OCI-LY7 (cell line): ENCODE data around the gene GOLIM4.

Experiments used
- CTCF ChIP-seq: fragments of 200-600 bp; sonication (generic); conservative IDR thresholded peaks from 2 replicates; pipeline ENCODE4 v1.5.1; 2014; ENCODE audit warnings: mild to moderate bottlenecking, antibody characterized with exemption, low read length, moderate library complexity, mixed read lengths
- EZH2phosphoT487 ChIP-seq: fragments of 200-600 bp; sonication (generic); IDR thresholded peaks from 2 replicates; pipeline ENCODE4 v1.6.1; 2018; ENCODE audit warnings: low read depth, borderline replicate concordance, mild to moderate bottlenecking, mixed run types, antibody characterized with exemption, low read length, moderate library complexity, mixed read lengths

DNA sequence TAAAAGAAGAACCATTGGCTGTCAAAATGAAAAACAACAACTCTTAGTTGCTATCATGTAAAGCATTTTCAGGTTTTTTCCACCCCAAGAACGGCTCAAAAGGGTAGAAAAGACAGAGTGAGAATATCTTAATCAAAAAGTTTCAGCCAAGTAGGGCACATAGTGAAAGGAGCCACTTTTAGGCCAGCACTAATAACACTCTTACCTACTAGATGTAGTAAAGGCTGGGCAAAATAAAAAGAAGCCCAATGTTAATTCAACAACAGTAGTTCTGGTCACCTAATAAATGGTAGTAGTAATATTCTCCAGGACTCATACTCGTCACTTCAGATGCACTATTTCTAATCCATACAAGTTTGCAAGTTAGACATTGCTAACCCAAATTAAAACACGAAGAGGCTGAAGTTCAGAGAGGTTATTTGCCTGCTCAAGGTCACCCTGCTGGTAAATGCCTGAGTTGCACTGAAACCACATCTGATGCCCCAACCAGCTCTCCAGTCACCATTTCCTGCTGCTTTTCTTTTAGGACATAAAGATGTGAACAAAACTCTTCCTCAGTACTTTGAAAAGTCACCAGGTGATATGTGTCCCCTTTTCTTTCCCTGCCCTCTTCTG lies 7.5 kb downstream of the GOLIM4 start:
- TF ChIP-seq CTCF (peak; percentile 76), EZH2phosphoT487 (no peak)
